HG03045 (cell line): ENCODE measurements around the gene DUSP15.
"Not testable (repeated sequence)": the region's sequence is repeated elsewhere in the genome, so short reads cannot be mapped to it uniquely, and the experiment has no call there.

ENCODE experiments used
- ATAC-seq: cut with Tn5 transposase; IDR thresholded peaks from one replicate; pipeline ENCODE4 v1.9.1; 2021; ENCODE audit warnings: mild to moderate bottlenecking, moderate library complexity; ENCODE audit not compliant: unreplicated experiment

DUSP15 gene

GRCh38 chr20:31824125-31824485 is 46.2 kb downstream of the DUSP15 start:
- no peak for ATAC-seq

GRCh38 chr20:31823360-31824124 is 46.8 kb downstream of the DUSP15 start:
- ATAC-seq, result no peak

GRCh38 chr20:31822421-31823330 is 47.7 kb downstream of the DUSP15 start:
- ATAC-seq, result no peak

- no peak for ATAC-seq
Observed at GRCh38 chr20:31821427-31821826, 48.9 kb downstream of the DUSP15 start.

- no peak for ATAC-seq
Observed at GRCh38 chr20:31820228-31820627, 50.1 kb downstream of the DUSP15 start.

- no peak for ATAC-seq
Observed at GRCh38 chr20:31819083-31819784, 51.1 kb downstream of the DUSP15 start, which contains the start of gene MYLK2. Gene MYLK2 (plus strand): TSS chr20:31819356. CDS start chr20:31819581, 225 bp downstream.

GRCh38 chr20:31818376-31818908 is 51.9 kb downstream of the DUSP15 start:
- ATAC-seq, result no peak

GRCh38 chr20:31817461-31817860 is 52.9 kb downstream of the DUSP15 start:
- ATAC-seq, result no peak

GRCh38 chr20:31816221-31816620 is 54.1 kb downstream of the DUSP15 start:
- ATAC-seq, result no peak

- ATAC-seq, result no peak
Observed at GRCh38 chr20:31815408-31816188, 54.7 kb downstream of the DUSP15 start.

GRCh38 chr20:31814142-31814541 is 56.2 kb downstream of the DUSP15 start:
- not testable (repeated sequence) for ATAC-seq

- no peak for ATAC-seq
Observed at GRCh38 chr20:31813611-31814010, 56.7 kb downstream of the DUSP15 start.

GRCh38 chr20:31811796-31812728 is 58.3 kb downstream of the DUSP15 start:
- ATAC-seq, result no peak

GRCh38 chr20:31811198-31811597 is 59.1 kb downstream of the DUSP15 start:
- ATAC-seq, result no peak
